ENCODE results near the gene MACROH2A1. TPM values are rescaled to one million over a fixed set of nuclear protein-coding genes. Genes with fewer than 3 reads are reported as not detected.

Gene MACROH2A1
- total and polyA plus RNA-seq, 8 donors, result 183 to 309 (median 235) TPM

DNA sequence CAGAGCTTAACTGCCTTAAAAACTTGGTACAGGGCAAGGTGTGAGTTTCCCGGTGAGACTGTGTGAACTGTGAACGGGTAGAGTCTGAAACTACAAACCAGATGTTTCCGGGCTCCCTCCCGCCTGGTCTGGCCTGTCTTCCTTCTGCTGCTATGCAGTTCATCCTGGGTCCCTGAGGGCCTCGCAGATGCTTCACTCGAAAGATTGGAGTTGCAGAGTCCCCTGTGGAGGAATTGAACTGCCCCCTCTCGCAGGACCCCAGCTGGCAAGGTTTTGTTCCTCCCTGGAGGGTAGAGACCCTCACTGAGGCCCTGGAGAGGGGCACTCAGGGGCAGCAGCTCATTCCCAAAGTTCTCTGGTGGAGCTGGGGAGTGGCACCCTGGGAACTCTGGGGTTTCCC is 47.6 kb upstream of the MACROH2A1 start:
- Histone ChIP-seq H3K4me1 (peaks cover 0 to 28% of the 10 kb centered on the region in 2 donors), H3K36me3 (no peaks in the 10 kb centered on the region)

GRCh38 chr5:135446206-135446605 is 47.2 kb upstream of the MACROH2A1 start:
- TF ChIP-seq CTCF (IDR thresholded peaks at IDR 0.05), result no peak
- H3K4me3 ChIP-seq, result no peak overlapping the region
- ATAC-seq, result no peak
- DNase-seq, result no peak
- intact Hi-C loops (cut with DNase I), result no loop called here
- no peaks in the 10 kb centered on the region for H3K36me3 ChIP-seq
- no peak overlapping the region for H3K27ac ChIP-seq
- peaks cover 0 to 6% of the 10 kb centered on the region in 2 donors for H3K27me3 ChIP-seq
- no peaks in the 10 kb centered on the region for H3K9me3 ChIP-seq
- peaks cover 0 to 30% of the 10 kb centered on the region in 2 donors for H3K4me1 ChIP-seq

More for the DNA sequence above, 47.6 kb upstream of the MACROH2A1 start:
- no peak for DNase-seq
- intact Hi-C loops (cut with DNase I), result no loop called here
- Histone ChIP-seq H3K27me3 (peaks cover 0 to 6% of the 10 kb centered on the region in 2 donors), H3K27ac (no peak overlapping the region), H3K9me3 (no peaks in the 10 kb centered on the region), H3K4me3 (no peak overlapping the region)
- ATAC-seq, result no peak
- TF ChIP-seq CTCF (IDR thresholded peaks at IDR 0.05), result no peak

GRCh38 chr5:135445306-135445985 is 46.4 kb upstream of the MACROH2A1 start:
- H3K36me3 ChIP-seq, result no peaks in the 10 kb centered on the region
- no peak overlapping the region for H3K27ac ChIP-seq
- intact Hi-C loops (cut with DNase I), result no loop called here
- peaks cover 0 to 6% of the 10 kb centered on the region in 2 donors for H3K27me3 ChIP-seq
- DNase-seq, result no peak
- no peaks in the 10 kb centered on the region for H3K9me3 ChIP-seq
- ATAC-seq, result no peak
- H3K4me1 ChIP-seq, result peaks cover 0 to 30% of the 10 kb centered on the region in 2 donors
- H3K4me3 ChIP-seq, result no peak overlapping the region
- no peak for TF ChIP-seq CTCF (IDR thresholded peaks at IDR 0.05)

DNA sequence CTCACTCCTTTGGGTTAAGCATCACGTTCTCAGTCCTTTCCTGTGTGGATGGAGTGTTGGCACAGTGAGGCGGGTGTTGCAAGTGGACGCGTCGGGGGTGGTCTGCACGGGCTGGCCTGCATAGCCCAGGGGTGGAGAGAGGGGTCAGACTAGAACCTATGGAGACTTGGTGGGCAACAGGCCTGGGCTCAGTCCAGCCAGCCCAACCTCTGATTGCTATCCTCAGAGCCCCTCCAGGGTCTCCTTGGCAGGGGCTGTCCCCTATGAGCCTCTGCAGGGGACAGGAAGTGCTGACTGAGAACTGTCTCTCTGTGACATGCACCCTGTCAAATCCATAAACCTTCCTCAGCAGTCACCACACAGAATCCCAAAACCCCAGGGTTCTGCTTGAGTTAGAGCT is 45.9 kb upstream of the MACROH2A1 start:
- no peaks in the 10 kb centered on the region for H3K9me3 ChIP-seq
- DNase-seq (no peak), ATAC-seq (no peak)
- no peaks in the 10 kb centered on the region for H3K36me3 ChIP-seq
- intact Hi-C loops (cut with DNase I), result no loop called here
- no peak overlapping the region for H3K4me3 ChIP-seq
- H3K27me3 ChIP-seq, result peaks cover 0 to 6% of the 10 kb centered on the region in 2 donors
- H3K4me1 ChIP-seq, result peaks cover 0 to 30% of the 10 kb centered on the region in 2 donors
- H3K27ac ChIP-seq, result no peak overlapping the region
- no peak for TF ChIP-seq CTCF (IDR thresholded peaks at IDR 0.05)

DNA sequence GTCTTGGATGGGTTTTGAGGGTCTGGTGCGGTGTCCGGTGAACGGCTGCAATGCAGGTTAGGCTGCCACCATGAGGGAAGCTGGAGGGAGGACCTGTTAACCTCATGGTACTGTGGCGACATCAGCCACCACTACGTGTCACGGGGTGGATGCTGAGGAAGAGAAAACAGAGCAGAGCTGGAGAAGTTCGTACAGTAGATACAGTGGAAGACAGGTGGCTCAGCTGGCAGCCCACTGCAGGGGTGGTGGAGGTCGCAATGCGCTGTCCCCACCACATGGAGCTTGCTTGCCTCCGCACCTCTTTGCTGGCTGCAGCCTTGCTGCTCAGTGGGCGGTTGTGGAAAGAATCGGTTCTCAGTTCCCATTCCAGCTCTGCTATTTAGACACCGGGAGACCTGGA is 45.3 kb upstream of the MACROH2A1 start:
- intact Hi-C loops (cut with DNase I), result no loop called here
- Histone ChIP-seq H3K27ac (no peak overlapping the region), H3K4me3 (no peak overlapping the region), H3K4me1 (peaks cover 0 to 33% of the 10 kb centered on the region in 2 donors), H3K27me3 (peaks cover 0 to under 1% of the 10 kb centered on the region in 2 donors), H3K36me3 (no peaks in the 10 kb centered on the region), H3K9me3 (no peaks in the 10 kb centered on the region)
- no peak for DNase-seq
- no peak for TF ChIP-seq CTCF (IDR thresholded peaks at IDR 0.05)
- ATAC-seq, result no peak

All from left lung (tissue), 10 donors.